ENCODE measurements around the gene HAX1. TPM values are rescaled to one million over a fixed set of nuclear protein-coding genes. Genes with fewer than 3 reads are reported as not detected.
"Not testable (repeated sequence)": the region's sequence is repeated elsewhere in the genome, so short reads cannot be mapped to it uniquely, and the experiment has no call there.

Gene HAX1
- total RNA-seq, 1 donor from 2014 or later = 110 TPM

GRCh38 chr1:154276797-154277196, 4.4 kb downstream of the HAX1 start:
- DNase-seq (ENCODE audit: low spot score) = no peak

- not testable (repeated sequence) for DNase-seq (ENCODE audit: low spot score)
Observed at GRCh38 chr1:154287591-154287990, 15.2 kb downstream of the HAX1 start.

- DNase-seq (ENCODE audit: low spot score) = no peak
Observed at GRCh38 chr1:154288661-154289060, 16.2 kb downstream of the HAX1 start.

- DNase-seq (ENCODE audit: low spot score) = no peak
Observed at GRCh38 chr1:154290921-154291320, 18.5 kb downstream of the HAX1 start.

- no peak for DNase-seq (ENCODE audit: low spot score)
Observed at GRCh38 chr1:154295408-154296235, 23.2 kb downstream of the HAX1 start.

GRCh38 chr1:154301582-154301981, 29.2 kb downstream of the HAX1 start:
- no peak for DNase-seq (ENCODE audit: low spot score)

GRCh38 chr1:154304664-154305337, 32.4 kb downstream of the HAX1 start:
- DNase-seq (ENCODE audit: low spot score) = no peak

GRCh38 chr1:154306151-154306550, 33.7 kb downstream of the HAX1 start:
- DNase-seq (ENCODE audit: low spot score) = no peak

- not testable (repeated sequence) for DNase-seq (ENCODE audit: low spot score)
Observed at GRCh38 chr1:154307670-154308270, 35.3 kb downstream of the HAX1 start.

GRCh38 chr1:154309136-154309535, 36.7 kb downstream of the HAX1 start:
- DNase-seq (ENCODE audit: low spot score) = not testable (repeated sequence)

- not testable (repeated sequence) for DNase-seq (ENCODE audit: low spot score)
Observed at GRCh38 chr1:154312229-154313065, 40.0 kb downstream of the HAX1 start.

GRCh38 chr1:154313066-154313356, 40.6 kb downstream of the HAX1 start:
- no peak for DNase-seq (ENCODE audit: low spot score)

GRCh38 chr1:154314226-154314625, 41.8 kb downstream of the HAX1 start:
- not testable (repeated sequence) for DNase-seq (ENCODE audit: low spot score)

- no peak for DNase-seq (ENCODE audit: low spot score)
Observed at GRCh38 chr1:154316704-154317103, 44.3 kb downstream of the HAX1 start.

- DNase-seq (ENCODE audit: low spot score) = no peak
Observed at GRCh38 chr1:154318386-154318785, 46.0 kb downstream of the HAX1 start.

- no peak for DNase-seq (ENCODE audit: low spot score)
Observed at GRCh38 chr1:154320882-154321608, 48.6 kb downstream of the HAX1 start, which contains the start of gene AQP10. TSS of gene AQP10 (plus strand) at chr1:154321093. CDS start at chr1:154321156, 63 bp downstream.

- not testable (repeated sequence) for DNase-seq (ENCODE audit: low spot score)
Observed at GRCh38 chr1:154321609-154321934, 49.1 kb downstream of the HAX1 start.

- DNase-seq (ENCODE audit: low spot score) = no peak
Observed at GRCh38 chr1:154323493-154323892, 51.1 kb downstream of the HAX1 start.

GRCh38 chr1:154324241-154324640, 51.8 kb downstream of the HAX1 start:
- no peak for DNase-seq (ENCODE audit: low spot score)

GRCh38 chr1:154324669-154325582, 52.5 kb downstream of the HAX1 start, which contains the start of gene ATP8B2:
TSS of gene ATP8B2 (plus strand) at chr1:154325525. CDS start at chr1:154328142, 2,617 bp downstream.
- DNase-seq (ENCODE audit: low spot score) = peak; percentile 75

All from ureter (tissue), 1 donor.